ENCODE data around the gene ASF1A.
"Not testable (repeated sequence)": the region's sequence is repeated elsewhere in the genome, so short reads cannot be mapped to it uniquely, and the experiment has no call there.

The ASF1A gene

GRCh38 chr6:118893807-118894424, at the start of gene ASF1A:
Gene ASF1A, plus strand, starts transcription at chr6:118894152. Its CDS starts 262 bp downstream, at chr6:118894414.
- Histone ChIP-seq H3K27me3 (ENCODE audit: control insufficient read depth, insufficient read depth, low read length) (no peaks in the 10 kb centered on the region), H3K36me3 (ENCODE audit: control insufficient read depth, insufficient read depth, low read length) (no peaks in the 10 kb centered on the region), H3K9me3 (ENCODE audit: control insufficient read depth, low read length) (no peaks in the 10 kb centered on the region), H3K4me3 (ENCODE audit: low read length) (peak within 1 kb of the TSS; percentile 76), H3K9ac (ENCODE audit: low read length) (peak within 1 kb of the TSS; percentile 85), H3K4me1 (ENCODE audit: control insufficient read depth, insufficient read depth, low read length) (peaks cover 10% of the 10 kb centered on the region)

GRCh38 chr6:118844915-118845314, 49.0 kb upstream of the ASF1A start:
- H3K9ac ChIP-seq (ENCODE audit: low read length), result no peak overlapping the region
- no peaks in the 10 kb centered on the region for H3K36me3 ChIP-seq (ENCODE audit: control insufficient read depth, insufficient read depth, low read length)
- H3K27me3 ChIP-seq (ENCODE audit: control insufficient read depth, insufficient read depth, low read length), result no peaks in the 10 kb centered on the region
- H3K4me3 ChIP-seq (ENCODE audit: low read length), result no peak overlapping the region
- H3K4me1 ChIP-seq (ENCODE audit: control insufficient read depth, insufficient read depth, low read length), result no peaks in the 10 kb centered on the region
- H3K9me3 ChIP-seq (ENCODE audit: control insufficient read depth, low read length), result no peaks in the 10 kb centered on the region

DNA sequence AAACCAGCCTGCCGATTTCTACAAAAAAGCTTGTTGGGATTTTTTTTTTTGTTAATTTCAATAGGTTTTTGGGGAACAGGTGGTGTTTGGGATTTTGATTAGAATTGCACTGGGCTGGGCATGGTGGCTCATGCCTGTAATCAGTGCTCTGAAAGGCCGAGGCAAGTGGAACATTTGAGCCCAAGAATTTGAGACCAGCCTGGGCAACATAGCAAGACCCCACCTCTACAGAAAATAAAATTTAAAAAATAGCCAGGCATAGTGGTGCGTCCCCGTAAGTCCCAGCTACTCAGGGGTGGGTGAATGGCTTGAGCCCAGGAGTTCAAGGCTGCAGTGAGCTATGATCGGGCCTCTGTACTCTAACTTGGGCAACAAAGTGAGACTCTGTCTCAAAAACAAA, 40.5 kb upstream of the ASF1A start:
- Histone ChIP-seq H3K4me3 (ENCODE audit: low read length) (no peak overlapping the region), H3K4me1 (ENCODE audit: control insufficient read depth, insufficient read depth, low read length) (no peaks in the 10 kb centered on the region), H3K9me3 (ENCODE audit: control insufficient read depth, low read length) (no peaks in the 10 kb centered on the region), H3K27me3 (ENCODE audit: control insufficient read depth, insufficient read depth, low read length) (no peaks in the 10 kb centered on the region), H3K36me3 (ENCODE audit: control insufficient read depth, insufficient read depth, low read length) (no peaks in the 10 kb centered on the region), H3K9ac (ENCODE audit: low read length) (no peak overlapping the region)

- H3K9me3 ChIP-seq (ENCODE audit: control insufficient read depth, low read length), result no peaks in the 10 kb centered on the region
- no peak overlapping the region for H3K4me3 ChIP-seq (ENCODE audit: low read length)
- H3K4me1 ChIP-seq (ENCODE audit: control insufficient read depth, insufficient read depth, low read length), result no peaks in the 10 kb centered on the region
- no peaks in the 10 kb centered on the region for H3K36me3 ChIP-seq (ENCODE audit: control insufficient read depth, insufficient read depth, low read length)
- H3K27me3 ChIP-seq (ENCODE audit: control insufficient read depth, insufficient read depth, low read length), result no peaks in the 10 kb centered on the region
- no peak overlapping the region for H3K9ac ChIP-seq (ENCODE audit: low read length)
Measured at GRCh38 chr6:118856301-118856700, 37.7 kb upstream of the ASF1A start.

DNA sequence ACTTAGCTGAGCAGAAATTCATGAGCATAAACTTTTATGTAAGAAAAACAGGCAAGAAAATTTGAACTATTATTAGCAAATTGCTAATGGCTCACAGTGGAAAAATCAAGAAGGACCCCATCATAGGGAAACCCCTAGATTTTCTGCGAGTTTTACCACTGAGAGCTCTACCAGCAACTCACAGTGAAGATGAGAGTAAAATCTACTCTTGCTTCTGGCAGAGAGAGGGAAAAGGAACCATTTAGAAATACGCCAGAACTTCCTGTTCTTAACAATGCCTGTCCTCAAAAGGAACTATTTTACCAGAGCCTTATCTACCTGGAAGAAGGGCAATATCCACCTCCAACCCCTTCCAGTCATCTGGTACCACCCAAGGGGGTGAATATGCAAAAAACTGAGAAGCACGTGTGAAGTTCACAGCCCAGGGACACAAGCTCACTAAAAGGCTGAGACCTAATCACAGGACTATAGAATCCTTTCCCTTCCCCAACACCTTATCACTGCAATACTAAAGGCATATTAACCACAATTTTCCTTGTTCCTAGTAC, 34.4 kb upstream of the ASF1A start:
- Histone ChIP-seq H3K4me1 (ENCODE audit: control insufficient read depth, insufficient read depth, low read length) (peaks cover 3% of the 10 kb centered on the region), H3K36me3 (ENCODE audit: control insufficient read depth, insufficient read depth, low read length) (no peaks in the 10 kb centered on the region), H3K4me3 (ENCODE audit: low read length) (no peak overlapping the region), H3K27me3 (ENCODE audit: control insufficient read depth, insufficient read depth, low read length) (no peaks in the 10 kb centered on the region), H3K9ac (ENCODE audit: low read length) (no peak overlapping the region), H3K9me3 (ENCODE audit: control insufficient read depth, low read length) (no peaks in the 10 kb centered on the region)

GRCh38 chr6:118860363-118860762, 33.6 kb upstream of the ASF1A start:
- Histone ChIP-seq H3K9ac (ENCODE audit: low read length) (no peak overlapping the region), H3K9me3 (ENCODE audit: control insufficient read depth, low read length) (no peaks in the 10 kb centered on the region), H3K27me3 (ENCODE audit: control insufficient read depth, insufficient read depth, low read length) (no peaks in the 10 kb centered on the region), H3K36me3 (ENCODE audit: control insufficient read depth, insufficient read depth, low read length) (no peaks in the 10 kb centered on the region), H3K4me1 (ENCODE audit: control insufficient read depth, insufficient read depth, low read length) (peaks cover 7% of the 10 kb centered on the region), H3K4me3 (ENCODE audit: low read length) (no peak overlapping the region)

DNA sequence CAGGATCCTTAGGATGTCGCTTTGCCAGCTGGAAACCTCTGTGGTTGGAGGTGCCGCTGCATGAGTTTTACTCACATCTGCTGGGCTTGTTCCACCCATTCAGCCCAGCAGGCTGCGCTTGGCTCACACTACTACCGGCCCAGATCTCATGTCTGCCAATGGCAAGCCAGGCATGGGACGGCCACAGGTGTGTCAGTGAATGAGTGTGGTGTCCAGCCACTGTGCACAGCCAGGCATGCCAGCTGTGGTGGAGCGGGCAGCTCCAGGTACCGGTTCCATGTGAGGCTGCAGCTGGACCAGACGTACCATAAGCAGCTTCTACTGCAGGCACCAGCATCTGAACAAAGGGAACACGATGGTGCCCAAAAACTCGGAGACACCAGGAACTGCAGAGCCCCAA, 33.1 kb upstream of the ASF1A start:
- H3K4me1 ChIP-seq (ENCODE audit: control insufficient read depth, insufficient read depth, low read length), result peaks cover 7% of the 10 kb centered on the region
- H3K4me3 ChIP-seq (ENCODE audit: low read length), result no peak overlapping the region
- H3K9me3 ChIP-seq (ENCODE audit: control insufficient read depth, low read length), result no peaks in the 10 kb centered on the region
- H3K36me3 ChIP-seq (ENCODE audit: control insufficient read depth, insufficient read depth, low read length), result no peaks in the 10 kb centered on the region
- no peaks in the 10 kb centered on the region for H3K27me3 ChIP-seq (ENCODE audit: control insufficient read depth, insufficient read depth, low read length)
- H3K9ac ChIP-seq (ENCODE audit: low read length), result no peak overlapping the region

GRCh38 chr6:118862443-118862842, 31.5 kb upstream of the ASF1A start:
- Histone ChIP-seq H3K4me3 (ENCODE audit: low read length) (no peak overlapping the region), H3K36me3 (ENCODE audit: control insufficient read depth, insufficient read depth, low read length) (no peaks in the 10 kb centered on the region), H3K9me3 (ENCODE audit: control insufficient read depth, low read length) (no peaks in the 10 kb centered on the region), H3K4me1 (ENCODE audit: control insufficient read depth, insufficient read depth, low read length) (peaks cover 7% of the 10 kb centered on the region), H3K27me3 (ENCODE audit: control insufficient read depth, insufficient read depth, low read length) (no peaks in the 10 kb centered on the region), H3K9ac (ENCODE audit: low read length) (no peak overlapping the region)

DNA sequence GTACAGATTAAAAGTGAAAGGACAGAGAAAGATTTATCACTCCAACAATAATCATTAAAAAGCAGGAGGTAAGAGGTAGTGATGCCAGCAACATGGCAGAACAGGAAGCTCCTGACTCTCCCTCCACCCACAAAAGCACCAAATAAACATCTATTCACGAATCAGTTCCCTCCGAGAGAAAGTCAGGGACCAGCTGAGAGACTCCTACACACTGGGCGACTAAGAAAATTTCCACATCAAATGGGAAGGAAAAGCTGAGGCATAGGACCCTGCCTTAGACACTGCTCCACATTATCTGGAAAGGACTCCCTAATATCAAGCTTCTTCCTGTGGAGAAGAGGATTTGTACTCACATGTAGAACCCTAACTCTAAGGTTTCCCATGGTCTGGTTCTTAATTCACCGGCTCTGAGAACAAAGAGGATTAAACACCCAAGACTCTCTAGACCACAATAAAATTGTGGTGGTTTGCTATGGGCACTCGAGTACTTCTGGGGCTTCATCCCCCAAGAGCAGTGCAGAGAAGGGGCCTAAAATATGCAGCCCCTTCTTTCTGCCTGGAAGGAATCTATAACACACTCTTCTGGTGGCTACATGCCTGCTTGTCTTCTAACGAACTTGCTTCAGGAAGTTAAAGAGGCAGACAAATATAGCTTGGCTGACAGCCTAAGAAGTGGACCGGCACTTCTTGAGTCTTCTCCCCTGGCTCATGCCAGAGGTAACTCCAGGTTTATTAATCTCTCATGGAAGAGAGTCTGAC, 29.4 kb upstream of the ASF1A start:
- Histone ChIP-seq H3K4me1 (ENCODE audit: control insufficient read depth, insufficient read depth, low read length) (peaks cover 7% of the 10 kb centered on the region), H3K4me3 (ENCODE audit: low read length) (no peak overlapping the region), H3K36me3 (ENCODE audit: control insufficient read depth, insufficient read depth, low read length) (no peaks in the 10 kb centered on the region), H3K27me3 (ENCODE audit: control insufficient read depth, insufficient read depth, low read length) (no peaks in the 10 kb centered on the region), H3K9ac (ENCODE audit: low read length) (no peak overlapping the region), H3K9me3 (ENCODE audit: control insufficient read depth, low read length) (no peaks in the 10 kb centered on the region)

- Histone ChIP-seq H3K4me3 (ENCODE audit: low read length) (no peak overlapping the region), H3K9ac (ENCODE audit: low read length) (no peak overlapping the region), H3K4me1 (ENCODE audit: control insufficient read depth, insufficient read depth, low read length) (peaks cover 7% of the 10 kb centered on the region), H3K27me3 (ENCODE audit: control insufficient read depth, insufficient read depth, low read length) (no peaks in the 10 kb centered on the region), H3K36me3 (ENCODE audit: control insufficient read depth, insufficient read depth, low read length) (no peaks in the 10 kb centered on the region), H3K9me3 (ENCODE audit: control insufficient read depth, low read length) (no peaks in the 10 kb centered on the region)
Measured at GRCh38 chr6:118865100-118865391, 28.9 kb upstream of the ASF1A start.

GRCh38 chr6:118867181-118867580, 26.8 kb upstream of the ASF1A start:
- Histone ChIP-seq H3K9me3 (ENCODE audit: control insufficient read depth, low read length) (no peaks in the 10 kb centered on the region), H3K4me3 (ENCODE audit: low read length) (no peak overlapping the region), H3K9ac (ENCODE audit: low read length) (no peak overlapping the region), H3K4me1 (ENCODE audit: control insufficient read depth, insufficient read depth, low read length) (peaks cover 7% of the 10 kb centered on the region), H3K36me3 (ENCODE audit: control insufficient read depth, insufficient read depth, low read length) (no peaks in the 10 kb centered on the region), H3K27me3 (ENCODE audit: control insufficient read depth, insufficient read depth, low read length) (no peaks in the 10 kb centered on the region)

DNA sequence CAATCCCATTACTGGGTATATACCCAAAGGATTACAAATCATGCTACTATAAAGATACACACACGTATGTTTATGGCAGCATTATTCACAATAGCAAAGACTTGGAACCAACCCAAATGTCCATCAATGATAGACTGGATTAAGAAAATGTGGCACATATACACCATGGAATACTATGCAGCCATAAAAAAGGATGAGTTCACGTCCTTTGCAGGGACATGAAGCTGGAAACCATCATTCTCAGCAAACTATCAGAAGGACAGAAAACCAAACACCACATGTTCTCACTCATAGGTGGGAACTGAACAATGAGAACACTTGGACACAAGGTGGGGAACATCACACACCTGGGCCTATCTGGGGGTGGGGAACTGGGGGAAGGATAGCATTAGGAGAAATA, 25.1 kb upstream of the ASF1A start:
- H3K4me3 ChIP-seq (ENCODE audit: low read length); H3K9me3 ChIP-seq (ENCODE audit: control insufficient read depth, low read length); H3K27me3 ChIP-seq (ENCODE audit: control insufficient read depth, insufficient read depth, low read length); H3K4me1 ChIP-seq (ENCODE audit: control insufficient read depth, insufficient read depth, low read length); H3K9ac ChIP-seq (ENCODE audit: low read length); H3K36me3 ChIP-seq (ENCODE audit: control insufficient read depth, insufficient read depth, low read length): not testable (repeated sequence)
